GM12878 (cell line): Measurements from ENCODE around the gene GPR68. TPM values are rescaled to one million over a fixed set of nuclear protein-coding genes. Genes with fewer than 3 reads are reported as not detected.

ENCODE experiments used
- ATAC-seq: fragments of 200-7000 bp; cut with Tn5 transposase; 3 replicates; pipeline ENCODE4 v1.9.1; 2020; ENCODE audit warnings: mild to moderate bottlenecking, moderate library complexity
- BruUV-seq: library from RNA; stranded (reverse); fragments of 400-500 nt; replicated peaks from 2 replicates; lab custom pipeline; 2021; lab: Mats Ljungman, UMichigan
- CTCF ChIA-PET: fragments of 300-600 bp; sonication (Branson Sonifier 250); formaldehyde crosslinking; extraction: SDS; loops from one replicate; lab custom pipeline; 2021; ENCODE audit warnings: inconsistent platforms; lab: Yijun Ruan, JAX
- POLR2A ChIA-PET: fragments of 350-600 bp; formaldehyde crosslinking; extraction: SDS; loops from one replicate; lab custom pipeline; 2021; ENCODE audit warnings: inconsistent platforms; lab: Charles Lee
- RAD21 ChIA-PET: fragments of 300-600 bp; sonication (Branson Sonifier 250); formaldehyde crosslinking; loops from one replicate; lab custom pipeline; 2023; ENCODE audit warnings: antibody characterized with exemption; ENCODE audit not compliant: unreplicated experiment; lab: Charles Lee
- SMC1A ChIA-PET: fragments of 300-600 bp; sonication (Branson Sonifier 250); formaldehyde crosslinking; loops from one replicate; lab custom pipeline; 2023; ENCODE audit not compliant: unreplicated experiment, uncharacterized antibody; lab: Charles Lee
- DNase-seq: peaks from one replicate; pipeline ENCODE4 v3.0.0-alpha.2; 2011; ENCODE audit warnings: low read depth, low spot score
- FAIRE-seq: peaks from 3 replicates; lab custom pipeline; 2011; peaks lifted over from hg19 to GRCh38; lab: Jason Lieb, UNC
- H2AFZ ChIP-seq: 2 replicates; pipeline ENCODE4 v1.6.0; 2011; ENCODE audit warnings: low read depth, low read length, control low read depth; ENCODE audit not compliant: control insufficient read depth
- H3K27ac ChIP-seq: 2 replicates; pipeline ENCODE4 v1.5.1; 2011; ENCODE audit warnings: control low read depth; ENCODE audit not compliant: control insufficient read depth, insufficient read depth
- H3K27me3 ChIP-seq, 2 experiments: replicated peaks in 1 of 2; 2 replicates each; pipeline versions ENCODE4 v1.6.0 to v1.6.1; 2011; ENCODE audit warnings: low read length in 1 of 2; ENCODE audit not compliant: control insufficient read depth in 2 of 2, insufficient read depth in 2 of 2
- H3K36me3 ChIP-seq, 2 experiments: 2 replicates each; pipeline ENCODE4 v1.5.1; 2011; ENCODE audit warnings: low read length in 1 of 2; ENCODE audit not compliant: control insufficient read depth in 2 of 2, insufficient read depth in 2 of 2
- H3K4me1 ChIP-seq: 2 replicates; pipeline ENCODE4 v1.6.1; 2011; ENCODE audit warnings: mild to moderate bottlenecking, low read length, moderate library complexity, mixed read lengths; ENCODE audit not compliant: control insufficient read depth, insufficient read depth
- H3K4me2 ChIP-seq: 2 replicates; pipeline ENCODE4 v1.6.0; 2011; ENCODE audit warnings: control low read depth; ENCODE audit not compliant: control insufficient read depth, insufficient read depth
- H3K4me3 ChIP-seq: fragments of 200-600 bp; sonication (generic); 2 replicates; pipeline ENCODE4 v1.5.1; 2016
- H3K79me2 ChIP-seq: 2 replicates; pipeline ENCODE4 v1.6.0; 2011; ENCODE audit warnings: low read length; ENCODE audit not compliant: control insufficient read depth, insufficient read depth
- H3K9ac ChIP-seq: 2 replicates; pipeline ENCODE4 v1.8.0; 2011; ENCODE audit warnings: low read length, control low read depth, mixed read lengths; ENCODE audit not compliant: control insufficient read depth, insufficient read depth
- H3K9me3 ChIP-seq: replicated peaks from 3 replicates; pipeline ENCODE4 v1.5.1; 2011; ENCODE audit warnings: mild to moderate bottlenecking, low read length; ENCODE audit not compliant: control insufficient read depth, insufficient read depth
- H4K20me1 ChIP-seq: 2 replicates; pipeline ENCODE4 v1.6.0; 2011; ENCODE audit not compliant: control insufficient read depth, insufficient read depth
- BMI1 ChIP-seq: fragments of 450-650 bp; IDR thresholded peaks from 2 replicates; pipeline ENCODE4 v1.6.1; 2016; ENCODE audit warnings: mild to moderate bottlenecking, moderate library complexity, borderline replicate concordance
- BRCA1 ChIP-seq: IDR thresholded peaks from 2 replicates; pipeline ENCODE4 v1.6.1; 2011; ENCODE audit warnings: low read depth, low read length, improper control_type of control experiment
- CEBPB ChIP-seq, 2 experiments: fragments of 150-350 bp in 1 of 2; IDR thresholded peaks; 2 replicates each; pipeline ENCODE4 v1.6.1; 2012 to 2014; ENCODE audit warnings: low read depth in 2 of 2, low read length in 2 of 2, borderline replicate concordance in 1 of 2, inconsistent platforms in 1 of 2
- EED ChIP-seq: sonication (generic); IDR thresholded peaks from 2 replicates; pipeline ENCODE4 v1.6.1; 2016; ENCODE audit warnings: antibody characterized with exemption, low read depth
- EZH2 ChIP-seq: IDR thresholded peaks from 2 replicates; pipeline ENCODE4 v1.6.1; 2012; ENCODE audit warnings: low read depth, mild to moderate bottlenecking, control low read depth, inconsistent platforms, low read length, borderline replicate concordance; ENCODE audit not compliant: control insufficient read depth
- HCFC1 ChIP-seq: fragments of 150-350 bp; IDR thresholded peaks from 2 replicates; pipeline ENCODE4 v1.6.1; 2014; ENCODE audit warnings: low read length
- IKZF2 ChIP-seq, 2 experiments: fragments of 450-650 bp; IDR thresholded peaks; 2 replicates each; pipeline ENCODE4 v1.6.1; 2017; ENCODE audit warnings: mild to moderate bottlenecking in 2 of 2, moderate library complexity in 2 of 2
- LARP7 ChIP-seq: fragments of 450-650 bp; IDR thresholded peaks from 2 replicates; pipeline ENCODE4 v1.6.1; 2017; ENCODE audit warnings: mild to moderate bottlenecking
- MEF2B ChIP-seq: fragments of 450-650 bp; IDR thresholded peaks from 2 replicates; pipeline ENCODE4 v1.6.1; 2018; ENCODE audit warnings: mild to moderate bottlenecking, moderate library complexity; ENCODE audit not compliant: partially characterized antibody, poor library complexity, severe bottlenecking
- MYC ChIP-seq: IDR thresholded peaks from 2 replicates; pipeline ENCODE4 v1.6.1; 2011; ENCODE audit warnings: mild to moderate bottlenecking, low read length, moderate library complexity, inconsistent platforms; ENCODE audit not compliant: insufficient read depth, insufficient replicate concordance, insufficient read length, severe bottlenecking
- PAX5 ChIP-seq: IDR thresholded peaks from 2 replicates; pipeline ENCODE4 v1.6.1; 2011; ENCODE audit warnings: low read depth, low read length, borderline replicate concordance
- POLR2A ChIP-seq: IDR thresholded peaks from 2 replicates; pipeline ENCODE4 v1.6.1; 2011; ENCODE audit warnings: low read depth, mild to moderate bottlenecking, low read length
- STAT1 ChIP-seq: fragments of 450-650 bp; conservative IDR thresholded peaks from 2 replicates; pipeline ENCODE4 v1.6.1; 2014; ENCODE audit warnings: antibody characterized with exemption, mild to moderate bottlenecking
- YY1 ChIP-seq: IDR thresholded peaks from 2 replicates; pipeline ENCODE4 v1.6.1; 2011; ENCODE audit warnings: low read depth, mild to moderate bottlenecking, low read length
- WGBS: methylation state at CpG from one replicate; pipeline ENCODE4 v1.1.6; 2016; ENCODE audit warnings: low lambda C conversion rate; ENCODE audit not compliant: insufficient replicate concordance, insufficient coverage; ENCODE audit errors: missing lambda C conversion rate; 5-methylcytosine and 5-hydroxymethylcytosine counted together
- in situ Hi-C: fragments of 300-500 bp; cut with MboI; formaldehyde crosslinking; loops from 9 replicates; pipeline ENCODE4 v1.14.3; 2018; ENCODE audit warnings: mixed read lengths
- intact Hi-C: fragments of 100-400 bp; cut with micrococcal nuclease; formaldehyde crosslinking; loops from one replicate; pipeline ENCODE4 v1.14.2; 2022; ENCODE audit not compliant: unreplicated experiment
- polyA plus RNA-seq, 11 experiments: library from polyadenylated mRNA; depleted of rRNA in 4 of 11; unstranded in 6 of 11; stranded (reverse) in 5 of 11; fragments of >200 nt; fragmentation: Nextera tagmentation in 4 of 11; fragmentation: Illumina TruSeq in 1 of 11; extraction: Ambion mirVana in 4 of 11; extraction: Trizol in 1 of 11; gene quantifications; 1 replicate in 1 of 11; 2 replicates in 10 of 11; pipeline versions ENCODE4 v1.2.1 to v1.2.3, GENCODE V29; 2011 to 2016; ENCODE audit warnings: inconsistent platforms in 2 of 11, missing spikeins in 2 of 11, low read depth in 1 of 11
- total RNA-seq, 4 experiments: library from RNA; depleted of rRNA in 3 of 4; stranded (reverse); fragments of >200 nt in 3 of 4; fragmentation: Illumina TruSeq in 1 of 4; extraction: Trizol in 1 of 4; gene quantifications; 2 replicates each; pipeline versions ENCODE4 v1.2.1 to v1.2.3, GENCODE V29; 2013 to 2021
- TF ChIP-seq, protein P1 (sequence below): fragments of 450-650 bp; IDR thresholded peaks from 2 replicates; pipeline ENCODE4 v1.6.1; 2017; ENCODE audit warnings: borderline replicate concordance
- TF ChIP-seq, protein P2 (sequence below): fragments of 450-650 bp; IDR thresholded peaks from 2 replicates; pipeline ENCODE4 v1.6.1; 2017; ENCODE audit warnings: mild to moderate bottlenecking

Gene GPR68
- total and polyA plus RNA-seq, 10 of the 15 experiments (the other 5 are each of a cell fraction or from before 2014, with no cell fraction given), result 0.06 to 3.4 (median 1.8) TPM

DNA sequence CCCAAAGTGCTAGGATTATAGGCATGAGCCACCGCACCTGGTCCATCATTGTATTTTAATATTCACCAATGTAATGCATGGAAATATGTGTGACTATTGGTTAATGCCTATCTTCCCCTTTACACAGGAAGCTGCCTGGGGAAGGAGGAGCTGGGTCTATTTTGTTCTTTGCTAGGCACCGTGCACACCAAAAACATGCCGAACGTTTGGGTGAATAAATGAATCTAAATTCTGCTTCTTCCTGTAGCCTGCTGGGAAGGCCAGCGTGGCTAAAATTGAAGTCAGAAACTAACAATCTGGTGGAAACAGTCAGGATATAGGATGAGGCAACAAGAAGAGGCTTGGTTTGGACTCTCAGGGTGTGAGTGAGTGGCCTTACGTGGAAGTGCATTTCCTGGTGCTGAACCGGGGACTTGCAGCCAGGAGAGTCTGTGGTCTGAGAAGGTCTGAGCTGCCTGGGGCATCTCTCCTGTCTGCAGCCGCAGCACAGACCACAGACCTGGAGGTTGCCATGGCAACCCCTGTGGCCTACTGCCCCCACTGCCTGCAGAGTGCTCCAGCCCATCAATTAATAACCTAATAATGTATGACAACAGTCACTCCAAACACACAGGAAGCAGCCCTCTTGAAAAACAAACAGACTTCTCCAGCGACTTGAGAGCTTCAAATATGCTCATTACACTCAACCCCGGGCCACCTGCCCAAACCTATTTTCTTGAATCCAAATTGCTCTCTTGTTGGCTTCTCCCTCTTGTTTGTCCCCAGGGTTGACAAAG lies 5.5 kb upstream of the GPR68 start (continued):
- TF ChIP-seq BMI1, result peak; percentile 100
- peak; percentile 64; the same call in 1 of the 2 replicates for TF ChIP-seq PAX5
- TF ChIP-seq, protein P1, sequence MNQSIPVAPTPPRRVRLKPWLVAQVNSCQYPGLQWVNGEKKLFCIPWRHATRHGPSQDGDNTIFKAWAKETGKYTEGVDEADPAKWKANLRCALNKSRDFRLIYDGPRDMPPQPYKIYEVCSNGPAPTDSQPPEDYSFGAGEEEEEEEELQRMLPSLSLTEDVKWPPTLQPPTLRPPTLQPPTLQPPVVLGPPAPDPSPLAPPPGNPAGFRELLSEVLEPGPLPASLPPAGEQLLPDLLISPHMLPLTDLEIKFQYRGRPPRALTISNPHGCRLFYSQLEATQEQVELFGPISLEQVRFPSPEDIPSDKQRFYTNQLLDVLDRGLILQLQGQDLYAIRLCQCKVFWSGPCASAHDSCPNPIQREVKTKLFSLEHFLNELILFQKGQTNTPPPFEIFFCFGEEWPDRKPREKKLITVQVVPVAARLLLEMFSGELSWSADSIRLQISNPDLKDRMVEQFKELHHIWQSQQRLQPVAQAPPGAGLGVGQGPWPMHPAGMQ, result peak; percentile 40; the same call in 1 of the 2 replicates
- 0 out of 2 replicates have a peak, but pooled peaks have one; percentile 9 for TF ChIP-seq YY1
- TF ChIP-seq STAT1, result no peak

DNA sequence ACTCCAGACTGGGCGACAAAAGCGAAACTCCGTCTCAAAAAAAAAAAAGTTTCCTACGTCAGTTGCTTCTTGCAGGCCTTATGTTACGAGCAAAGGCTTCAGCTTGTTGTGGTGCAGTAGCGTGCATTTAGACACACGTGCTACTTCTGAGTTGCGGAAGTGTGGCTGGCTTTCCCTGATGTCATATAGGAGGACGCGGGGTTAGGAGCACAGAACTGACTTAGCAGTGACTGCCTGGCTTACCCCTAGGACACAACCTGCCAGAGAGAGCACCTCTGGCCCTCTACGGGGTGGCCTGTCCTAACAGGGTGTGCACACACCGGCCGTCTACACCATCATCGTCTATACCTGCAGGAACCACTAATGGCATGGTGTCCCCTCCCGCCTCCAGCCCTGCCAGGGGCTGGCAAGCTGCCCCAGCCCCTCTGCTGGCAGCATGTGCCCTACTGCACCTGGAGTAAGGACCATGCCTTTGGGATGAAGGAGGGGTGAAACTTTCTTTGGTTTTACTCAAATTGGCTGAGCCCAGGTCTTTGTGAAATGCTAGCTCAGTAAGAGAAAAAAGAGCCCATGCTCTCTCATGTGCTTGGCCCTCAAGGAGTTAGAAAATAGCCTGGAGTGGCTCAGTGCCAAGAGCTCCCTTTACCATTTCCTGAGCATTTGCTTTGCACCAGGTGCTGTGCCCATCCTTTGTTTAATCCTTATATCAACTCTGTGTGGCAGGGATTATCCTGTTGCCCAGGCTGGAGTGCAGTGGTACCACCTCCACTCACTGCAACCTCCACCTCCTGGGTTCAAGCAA lies 1.7 kb upstream of the GPR68 start:
- H3K36me3 ChIP-seq, result no peaks in the 10 kb centered on the region; a peak in 1 of 4 replicates
- no peak overlapping the region for H3K4me2 ChIP-seq
- 89% methylated on average over 15 of the region's 15 CpGs for WGBS
- DNase-seq, result no peak
- in situ Hi-C loops (no loop called here), intact Hi-C loops (no loop called here)
- RAD21 ChIA-PET, result interaction anchor here (1.2 to 1.3 kb wide), 3 partner anchors 43 to 70 kb away, joined by 3 read pairs; no protein-coding TSS in a partner anchor
- ATAC-seq, result no peak
- H3K27me3 ChIP-seq, result no peaks in the 10 kb centered on the region
- no peak overlapping the region for H3K27ac ChIP-seq
- no peak for FAIRE-seq
- CTCF ChIA-PET, result interaction anchor here (0.6 to 0.8 kb wide), 2 partner anchors 10 to 109 kb away, joined by 3 read pairs; no protein-coding TSS in a partner anchor
- no peaks in the 10 kb centered on the region for H4K20me1 ChIP-seq
- H3K79me2 ChIP-seq, result peaks cover 12% of the 10 kb centered on the region
- BruUV-seq, result no TSS peak
- H2AFZ ChIP-seq, result no peak overlapping the region
- SMC1A ChIA-PET, result interaction anchor here (0.5 to 9.8 kb wide), 3 partner anchors 18 to 104 kb away, joined by 3 to 142 read pairs (median 3); no protein-coding TSS in a partner anchor
- no peaks in the 10 kb centered on the region for H3K9me3 ChIP-seq
- POLR2A ChIA-PET, result interaction anchor here (0.5 to 5.9 kb wide), 4 partner anchors 17 to 57 kb away, joined by 3 to 108 read pairs (median 6); no protein-coding TSS in a partner anchor
- H3K9ac ChIP-seq, result no peak overlapping the region
- no peak overlapping the region for H3K4me3 ChIP-seq
- H3K4me1 ChIP-seq, result peaks cover 48% of the 10 kb centered on the region
- TF ChIP-seq MYC (no peak), LARP7 (no peak), MEF2B (no peak), HCFC1 (no peak), POLR2A (no peak), IKZF2 (IDR thresholded peaks at IDR 0.05) (no peak), EZH2 (no peak), EED (no peak), BRCA1 (no peak), CEBPB (IDR thresholded peaks at IDR 0.05; ENCODE audit: borderline replicate concordance in 1 of 2, low read depth in 2 of 2, low read length in 2 of 2) (no peak)
- TF ChIP-seq, protein P2, sequence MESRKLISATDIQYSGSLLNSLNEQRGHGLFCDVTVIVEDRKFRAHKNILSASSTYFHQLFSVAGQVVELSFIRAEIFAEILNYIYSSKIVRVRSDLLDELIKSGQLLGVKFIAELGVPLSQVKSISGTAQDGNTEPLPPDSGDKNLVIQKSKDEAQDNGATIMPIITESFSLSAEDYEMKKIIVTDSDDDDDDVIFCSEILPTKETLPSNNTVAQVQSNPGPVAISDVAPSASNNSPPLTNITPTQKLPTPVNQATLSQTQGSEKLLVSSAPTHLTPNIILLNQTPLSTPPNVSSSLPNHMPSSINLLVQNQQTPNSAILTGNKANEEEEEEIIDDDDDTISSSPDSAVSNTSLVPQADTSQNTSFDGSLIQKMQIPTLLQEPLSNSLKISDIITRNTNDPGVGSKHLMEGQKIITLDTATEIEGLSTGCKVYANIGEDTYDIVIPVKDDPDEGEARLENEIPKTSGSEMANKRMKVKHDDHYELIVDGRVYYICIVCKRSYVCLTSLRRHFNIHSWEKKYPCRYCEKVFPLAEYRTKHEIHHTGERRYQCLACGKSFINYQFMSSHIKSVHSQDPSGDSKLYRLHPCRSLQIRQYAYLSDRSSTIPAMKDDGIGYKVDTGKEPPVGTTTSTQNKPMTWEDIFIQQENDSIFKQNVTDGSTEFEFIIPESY, result no peak
